Astrocyte (in vitro differentiated cells and primary cell): ENCODE results near the gene ALPL.

Experiments used
- CTCF ChIP-seq: IDR thresholded peaks from 2 replicates; pipeline ENCODE4 v1.5.1; 2011; ENCODE audit warnings: low read depth, mild to moderate bottlenecking, inconsistent platforms, low read length, moderate library complexity; ENCODE audit not compliant: insufficient read depth
- EZH2 ChIP-seq: IDR thresholded peaks from 2 replicates; pipeline ENCODE4 v1.6.1; 2012; ENCODE audit warnings: mild to moderate bottlenecking, low read length, inconsistent platforms; ENCODE audit not compliant: insufficient read depth

DNA sequence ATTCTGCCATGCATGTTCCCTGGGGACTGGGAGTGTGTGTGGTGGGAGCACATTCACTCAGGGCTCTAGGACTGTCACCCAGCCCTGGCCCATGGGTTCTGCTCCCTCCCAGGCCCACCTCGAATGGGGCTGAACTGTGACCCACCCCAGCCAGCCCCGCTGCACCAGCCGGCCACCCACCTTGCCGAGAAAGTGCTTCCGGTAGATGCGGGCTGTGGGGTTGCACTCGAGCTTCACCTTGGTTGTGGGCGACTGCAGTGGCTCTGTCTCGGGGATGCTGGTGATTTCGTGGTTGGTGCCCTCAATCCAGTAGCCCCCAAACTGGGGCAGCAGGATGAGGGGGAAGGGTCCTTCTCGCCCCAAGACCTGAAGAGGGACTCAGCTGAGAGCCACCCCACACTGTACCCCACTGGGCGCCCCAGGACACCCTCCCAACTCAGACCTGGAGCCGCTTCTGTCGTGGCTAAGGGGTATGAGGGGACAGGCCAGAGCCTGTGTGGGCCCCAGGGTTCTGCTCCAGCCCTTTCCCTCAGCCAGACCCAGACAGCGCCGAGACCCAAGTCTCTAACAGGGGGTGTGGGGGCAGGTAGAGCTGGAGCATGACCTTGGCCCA lies 108.0 kb downstream of the ALPL start:
- TF ChIP-seq CTCF (no peak), EZH2 (no peak)
